ENCODE results near the gene MYO18A.

- TF ChIP-seq CTCF (IDR thresholded peaks at IDR 0.05; ENCODE audit: insufficient read depth, low read depth, low read length) (no peak), EZH2 (IDR thresholded peaks at IDR 0.05; ENCODE audit: insufficient read depth, low read length) (no peak)
These were observed 36.7 kb upstream of the MYO18A start for GRCh38 chr17:29216856-29217255.
